ENCODE results near the gene FLAD1. TPM values are rescaled to one million over a fixed set of nuclear protein-coding genes. Genes with fewer than 3 reads are reported as not detected.

Gene FLAD1
- total RNA-seq, 1 donor from 2014 or later, result 69.0 TPM

DNA sequence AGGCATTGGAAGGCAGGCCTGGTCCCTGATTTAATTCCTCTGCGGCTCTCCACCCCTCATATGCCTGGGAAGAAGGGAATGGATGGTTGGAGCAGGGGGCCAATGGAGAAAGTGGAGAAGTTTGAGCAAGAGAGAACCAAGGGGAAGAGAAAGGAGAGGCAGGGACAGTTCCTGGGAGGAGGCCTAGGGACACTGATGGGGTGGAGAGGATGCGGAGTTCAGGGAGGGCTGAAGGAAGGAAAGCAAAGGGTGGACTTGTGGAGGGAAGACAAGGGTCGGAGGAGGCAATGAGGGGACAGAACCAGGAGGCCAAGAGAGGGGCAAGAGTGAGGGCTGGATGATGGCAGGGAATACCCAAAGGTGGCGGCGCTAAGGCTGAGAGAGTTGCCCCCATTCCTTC, 26.6 kb downstream of the FLAD1 start:
- no peak for ATAC-seq (ENCODE audit: low read depth)

GRCh38 chr1:155010211-155010918, 27.2 kb downstream of the FLAD1 start:
- CTCF ChIA-PET, result interaction anchor here (1.0 kb wide), 1 partner anchor 11 kb away, joined by 3 read pairs; no protein-coding TSS in a partner anchor
- intact Hi-C loops (cut with micrococcal nuclease), result no loop called here
- DNase-seq, result no peak
- no peak for ATAC-seq (ENCODE audit: low read depth)
- no peak overlapping the region for H3K4me3 Mint-ChIP-seq
- no peaks in the 10 kb centered on the region for H3K27me3 Mint-ChIP-seq
- peaks cover 11% of the 10 kb centered on the region for H3K36me3 Mint-ChIP-seq (ENCODE audit: low read depth)
- H3K9me3 Mint-ChIP-seq, result no peaks in the 10 kb centered on the region
- H3K4me1 Mint-ChIP-seq, result peaks cover 88% of the 10 kb centered on the region
- POLR2A ChIA-PET, result interaction anchor here (0.6 to 4.6 kb wide), 6 partner anchors 9 to 37 kb away, joined by 3 to 24 read pairs (median 4); partner anchors contain the start of gene LENEP
- TF ChIP-seq CTCF (IDR thresholded peaks at IDR 0.05), result no peak
- peak overlapping the region; percentile 64 for H3K27ac Mint-ChIP-seq

More for the DNA sequence above, 26.6 kb downstream of the FLAD1 start:
- intact Hi-C loops (cut with micrococcal nuclease), result no loop called here
- H3K27ac Mint-ChIP-seq, result peak overlapping the region; percentile 64
- no peak for DNase-seq
- peaks cover 94% of the 10 kb centered on the region for H3K4me1 Mint-ChIP-seq
- H3K9me3 Mint-ChIP-seq, result no peaks in the 10 kb centered on the region
- no peak overlapping the region for H3K4me3 Mint-ChIP-seq
- no peak for TF ChIP-seq CTCF (IDR thresholded peaks at IDR 0.05)
- no peaks in the 10 kb centered on the region for H3K27me3 Mint-ChIP-seq
- H3K36me3 Mint-ChIP-seq (ENCODE audit: low read depth), result peaks cover 11% of the 10 kb centered on the region
- ChIA-PET CTCF (no interaction called here), POLR2A (interaction anchor here (0.6 to 4.6 kb wide), 3 partner anchors 9 to 31 kb away, joined by 3 to 24 read pairs (median 3); no protein-coding TSS in a partner anchor)

- no peak for TF ChIP-seq CTCF (IDR thresholded peaks at IDR 0.05)
- no peak for DNase-seq
- intact Hi-C loops (cut with micrococcal nuclease), result no loop called here
- Mint-ChIP-seq H3K4me1 (peaks cover 88% of the 10 kb centered on the region), H3K4me3 (no peak overlapping the region), H3K36me3 (ENCODE audit: low read depth) (peaks cover 17% of the 10 kb centered on the region), H3K27me3 (no peaks in the 10 kb centered on the region), H3K27ac (peak overlapping the region; percentile 46), H3K9me3 (no peaks in the 10 kb centered on the region)
- CTCF ChIA-PET, result interaction anchor here (1.0 kb wide), 1 partner anchor 12 kb away, joined by 3 read pairs; no protein-coding TSS in a partner anchor
- ATAC-seq (ENCODE audit: low read depth), result no peak
- POLR2A ChIA-PET, result interaction anchor here (0.6 to 4.6 kb wide), 4 partner anchors 8 to 37 kb away, joined by 3 to 24 read pairs (median 5); no protein-coding TSS in a partner anchor
Observed at GRCh38 chr1:155011004-155011416, 27.9 kb downstream of the FLAD1 start.

GRCh38 chr1:155011437-155012025, 28.4 kb downstream of the FLAD1 start:
- ChIA-PET CTCF (interaction anchor here (1.0 kb wide), 1 partner anchor 68 kb away, joined by 3 read pairs; no protein-coding TSS in a partner anchor), POLR2A (interaction anchor here (4.6 kb wide), 1 partner anchor 12 kb away, joined by 24 read pairs; no protein-coding TSS in a partner anchor)
- peaks cover 88% of the 10 kb centered on the region for H3K4me1 Mint-ChIP-seq
- DNase-seq (no peak), ATAC-seq (ENCODE audit: low read depth) (no peak)
- intact Hi-C loops (cut with micrococcal nuclease), result no loop called here
- peak overlapping the region; percentile 46 for H3K27ac Mint-ChIP-seq
- H3K27me3 Mint-ChIP-seq, result no peaks in the 10 kb centered on the region
- no peaks in the 10 kb centered on the region for H3K9me3 Mint-ChIP-seq
- no peak for TF ChIP-seq CTCF (IDR thresholded peaks at IDR 0.05)
- H3K4me3 Mint-ChIP-seq, result no peak overlapping the region
- H3K36me3 Mint-ChIP-seq (ENCODE audit: low read depth), result peaks cover 17% of the 10 kb centered on the region

Data from activated B cell treated with CpG ODN at 0.5 μM for 24 hours (primary cell).